CD4-positive, alpha-beta T cell (primary cell): ENCODE measurements around the gene PTTG2. TPM values are rescaled to one million over a fixed set of nuclear protein-coding genes. Genes with fewer than 3 reads are reported as not detected.

Experiments used
- ATAC-seq: fragments of 200-7000 bp; cut with Tn5 transposase; one replicate; pipeline ENCODE4 v1.10.0; 2022; ENCODE audit warnings: mild to moderate bottlenecking; ENCODE audit not compliant: poor library complexity
- CTCF ChIA-PET: fragments of 350-600 bp; sonication (Branson Sonifier 250); formaldehyde crosslinking; loops from one replicate; lab custom pipeline; 2021; ENCODE audit warnings: antibody characterized with exemption, inconsistent platforms; lab: Charles Lee
- POLR2A ChIA-PET: fragments of 350-600 bp; sonication (Branson Sonifier 250); formaldehyde crosslinking; loops from one replicate; lab custom pipeline; 2021; ENCODE audit warnings: antibody characterized with exemption, inconsistent platforms; lab: Charles Lee
- DNase-seq, 14 experiments: peaks; one replicate each; pipeline ENCODE4 v3.0.0-alpha.2; 2013 to 2020; ENCODE audit warnings: mixed read lengths in 2 of 14
- H3K27ac ChIP-seq, 2 donors: one replicate each; pipeline versions ENCODE4 v1.5.1 to v1.7.0; 2013; ENCODE audit warnings: low read length in 2 of 2, low read depth in 1 of 2, mild to moderate bottlenecking in 1 of 2
- H3K27me3 ChIP-seq, 2 experiments: 1 replicate in 1 of 2; 2 replicates in 1 of 2; pipeline versions ENCODE4 v1.6.1 to v1.7.0; 2013; ENCODE audit warnings: low read length in 2 of 2, control low read depth in 1 of 2, mild to moderate bottlenecking in 1 of 2, moderate library complexity in 1 of 2; ENCODE audit not compliant: insufficient read depth in 2 of 2, control insufficient read depth in 1 of 2
- H3K36me3 ChIP-seq: one replicate; pipeline ENCODE4 v1.6.1; 2013; ENCODE audit warnings: low read length, control low read depth; ENCODE audit not compliant: insufficient read depth
- H3K4me1 ChIP-seq: one replicate; pipeline ENCODE4 v1.6.1; 2013; ENCODE audit warnings: low read length, control low read depth; ENCODE audit not compliant: insufficient read depth
- H3K4me3 ChIP-seq: one replicate; pipeline ENCODE4 v1.5.1; 2013; ENCODE audit warnings: mild to moderate bottlenecking, low read length, moderate library complexity
- H3K9me3 ChIP-seq, 2 experiments: 1 replicate in 1 of 2; 2 replicates in 1 of 2; pipeline versions ENCODE4 v1.6.1 to v1.7.0; 2013; ENCODE audit warnings: low read length in 2 of 2, mild to moderate bottlenecking in 2 of 2, control low read depth in 1 of 2, moderate library complexity in 1 of 2; ENCODE audit not compliant: control insufficient read depth in 1 of 2, insufficient read depth in 1 of 2
- H3K27ac Mint-ChIP-seq: one replicate; pipeline ENCODE4 v1.8.0; 2020; ENCODE audit warnings: mixed read lengths
- H3K27me3 Mint-ChIP-seq: one replicate; pipeline ENCODE4 v1.8.0; 2021; ENCODE audit warnings: mixed read lengths
- H3K36me3 Mint-ChIP-seq: one replicate; pipeline ENCODE4 v1.8.0; 2021; ENCODE audit warnings: low read depth, mixed read lengths
- H3K4me1 Mint-ChIP-seq: one replicate; pipeline ENCODE4 v1.8.0; 2021; ENCODE audit warnings: low read depth, mixed read lengths
- H3K4me3 Mint-ChIP-seq: one replicate; pipeline ENCODE4 v1.8.0; 2020; ENCODE audit warnings: mild to moderate bottlenecking, mixed read lengths
- H3K9me3 Mint-ChIP-seq: one replicate; pipeline ENCODE4 v1.8.0; 2020; ENCODE audit warnings: mixed read lengths
- CTCF ChIP-seq: fragments of 200-600 bp; IDR thresholded peaks from one replicate; pipeline ENCODE4 v1.8.0; 2022; ENCODE audit warnings: antibody characterized with exemption, mild to moderate bottlenecking
- intact Hi-C, 2 experiments: fragments of 100-400 bp; cut with DNase I in 1 of 2; cut with micrococcal nuclease in 1 of 2; formaldehyde crosslinking; loops; one replicate each; pipeline versions ENCODE4 v1.15.1 to v1.9.0; 2023 to 2025; cut with DNase I, micrococcal nuclease
- total RNA-seq, 174 experiments: library from RNA in 2 of 174; stranded (reverse) in 2 of 174; gene quantifications; one replicate each; pipeline ENCODE4 v1.2.3 and lab custom pipeline; 2021 to 2026

PTTG2 gene
- total RNA-seq, 2 experiments from 2014 or later: 0.55 to 1.3 TPM

GRCh38 chr4:37953620-37954293 lies 6.4 kb upstream of the PTTG2 start:
- H3K27me3 ChIP-seq: no peaks in the 10 kb centered on the region
- DNase-seq (no peak), ATAC-seq (peak; percentile 36)
- H3K9me3 Mint-ChIP-seq: no peaks in the 10 kb centered on the region
- no peaks in the 10 kb centered on the region for H3K9me3 ChIP-seq
- peaks cover 3% of the 10 kb centered on the region for H3K36me3 ChIP-seq
- ChIA-PET POLR2A (interaction anchor here (0.7 kb wide), 1 partner anchor 62 kb away, joined by 3 read pairs; no protein-coding TSS in a partner anchor), CTCF (no interaction called here)
- H3K4me1 ChIP-seq: no peaks in the 10 kb centered on the region
- no peak overlapping the region for H3K4me3 ChIP-seq
- no peak overlapping the region for H3K4me3 Mint-ChIP-seq
- H3K27me3 Mint-ChIP-seq: no peaks in the 10 kb centered on the region
- H3K36me3 Mint-ChIP-seq: peaks cover 21% of the 10 kb centered on the region
- intact Hi-C loops: no loop called here
- no peak for TF ChIP-seq CTCF
- no peak overlapping the region for H3K27ac ChIP-seq
- H3K4me1 Mint-ChIP-seq: peaks cover 21% of the 10 kb centered on the region
- H3K27ac Mint-ChIP-seq: peak overlapping the region; percentile 67

GRCh38 chr4:37956941-37957340 lies 3.3 kb upstream of the PTTG2 start:
- peaks cover 11% of the 10 kb centered on the region for H3K4me1 Mint-ChIP-seq
- intact Hi-C loops: no loop called here
- CTCF ChIA-PET: no interaction called here

GRCh38 chr4:37958932-37959331 lies 1.3 kb upstream of the PTTG2 start:
- H3K36me3 Mint-ChIP-seq: no peaks in the 10 kb centered on the region
- ChIA-PET CTCF (no interaction called here), POLR2A (interaction anchor here (1.2 kb wide), 1 partner anchor 67 kb away, joined by 3 read pairs; no protein-coding TSS in a partner anchor)
- no peak for DNase-seq
- H3K4me1 Mint-ChIP-seq: peaks cover 11% of the 10 kb centered on the region
- H3K9me3 ChIP-seq: no peaks in the 10 kb centered on the region
- no peaks in the 10 kb centered on the region for H3K27me3 ChIP-seq
- no peaks in the 10 kb centered on the region for H3K36me3 ChIP-seq
- H3K4me3 Mint-ChIP-seq: no peak overlapping the region
- TF ChIP-seq CTCF: no peak
- no peak overlapping the region for H3K27ac Mint-ChIP-seq
- no peaks in the 10 kb centered on the region for H3K4me1 ChIP-seq
- intact Hi-C loops: no loop called here
- ATAC-seq: no peak
- H3K9me3 Mint-ChIP-seq: no peaks in the 10 kb centered on the region
- no peak overlapping the region for H3K27ac ChIP-seq
- no peak overlapping the region for H3K4me3 ChIP-seq
- no peaks in the 10 kb centered on the region for H3K27me3 Mint-ChIP-seq

More at GRCh38 chr4:37956941-37957340, 3.3 kb upstream of the PTTG2 start:
- Mint-ChIP-seq H3K27ac (no peak overlapping the region), H3K9me3 (no peaks in the 10 kb centered on the region), H3K36me3 (peaks cover 10% of the 10 kb centered on the region), H3K27me3 (no peaks in the 10 kb centered on the region), H3K4me3 (no peak overlapping the region)
- no peak for DNase-seq
- ATAC-seq: no peak
- TF ChIP-seq CTCF: no peak
- H3K4me3 ChIP-seq: no peak overlapping the region
- H3K4me1 ChIP-seq: no peaks in the 10 kb centered on the region
- peaks cover 3% of the 10 kb centered on the region for H3K36me3 ChIP-seq
- no peaks in the 10 kb centered on the region for H3K27me3 ChIP-seq
- POLR2A ChIA-PET: no interaction called here
- no peaks in the 10 kb centered on the region for H3K9me3 ChIP-seq
- H3K27ac ChIP-seq: no peak overlapping the region
